ENCODE measurements around the gene ING5.
A peak's percentile ranks its signal among the peaks of the same experiment; 100 is the strongest.
"Not testable (repeated sequence)": the region's sequence is repeated elsewhere in the genome, so short reads cannot be mapped to it uniquely, and the experiment has no call there.

The ING5 gene

DNA sequence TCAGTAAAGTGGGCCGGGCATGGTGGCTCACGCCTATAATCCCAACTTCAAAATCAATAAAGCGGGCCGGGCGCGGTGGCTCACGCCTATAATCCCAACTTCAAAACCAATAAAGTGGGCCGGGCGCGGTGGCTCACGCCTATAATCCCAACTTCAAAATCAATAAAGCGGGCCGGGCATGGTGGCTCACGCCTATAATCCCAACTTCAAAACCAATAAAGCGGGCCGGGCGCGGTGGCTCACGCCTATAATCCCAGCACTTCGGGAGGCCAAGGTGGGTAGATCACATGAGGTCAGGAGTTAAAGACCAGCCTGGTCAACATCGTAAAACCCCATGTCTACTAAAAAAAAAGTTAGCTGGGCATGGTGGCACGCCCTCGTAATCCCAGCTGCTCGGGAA, 39.1 kb upstream of the ING5 start:
- H3K27me3 ChIP-seq (ENCODE audit: control insufficient read depth, insufficient read depth, low read length); H3K4me3 ChIP-seq (ENCODE audit: low read length); H3K9me3 ChIP-seq (replicated peaks; ENCODE audit: low read length); H3K4me2 ChIP-seq (ENCODE audit: low read length); H3K9ac ChIP-seq (ENCODE audit: low read depth, low read length): not testable (repeated sequence)
- H3K36me3 ChIP-seq (ENCODE audit: insufficient read depth, low read length): peaks cover 32% of the 10 kb centered on the region
- peaks cover 23% of the 10 kb centered on the region for H3K4me1 ChIP-seq (ENCODE audit: control insufficient read depth, insufficient read depth, low read length)

DNA sequence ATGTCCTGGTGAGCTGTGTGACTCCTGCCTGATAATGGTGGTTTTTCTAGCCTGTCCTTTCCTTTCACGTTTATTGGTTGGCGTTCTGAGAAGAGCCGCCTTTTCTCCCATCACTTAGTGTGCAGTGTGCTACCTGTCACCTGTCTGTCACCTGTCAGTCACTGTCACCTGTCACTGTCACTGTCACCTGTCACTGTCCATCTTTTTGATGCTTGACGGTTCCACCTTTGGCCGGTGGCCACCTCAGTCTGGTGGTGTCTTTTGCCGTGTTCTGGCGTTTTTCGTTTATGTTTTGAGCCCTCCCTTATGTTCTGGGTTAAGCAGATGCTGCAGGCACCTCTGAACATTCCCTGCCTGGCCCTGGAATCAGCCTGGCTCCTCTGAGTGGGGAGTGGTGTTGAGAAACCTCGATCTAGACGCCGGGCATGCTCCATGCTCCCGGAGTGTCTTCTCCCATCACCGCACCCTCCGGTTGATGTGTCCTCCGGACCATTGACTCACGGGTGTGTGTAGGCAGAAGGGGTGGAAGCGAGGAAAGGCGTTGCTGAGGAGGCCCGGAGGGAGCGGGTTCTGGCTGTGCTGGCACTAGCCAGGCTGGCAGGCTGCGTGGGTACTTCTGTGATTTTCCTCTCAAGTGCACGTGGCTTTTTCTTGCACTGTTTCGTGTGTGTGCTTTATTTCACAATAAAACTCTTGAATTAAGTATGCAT, 36.0 kb upstream of the ING5 start:
- Histone ChIP-seq H3K4me1 (ENCODE audit: control insufficient read depth, insufficient read depth, low read length) (peaks cover 23% of the 10 kb centered on the region), H3K9ac (ENCODE audit: low read depth, low read length) (peak overlapping the region; percentile 76), H3K9me3 (replicated peaks; ENCODE audit: low read length) (no peaks in the 10 kb centered on the region), H3K36me3 (ENCODE audit: insufficient read depth, low read length) (peaks cover 35% of the 10 kb centered on the region), H3K4me2 (ENCODE audit: low read length) (peak overlapping the region; percentile 79), H3K27me3 (ENCODE audit: control insufficient read depth, insufficient read depth, low read length) (no peaks in the 10 kb centered on the region), H3K4me3 (ENCODE audit: low read length) (peak overlapping the region; percentile 59)

DNA sequence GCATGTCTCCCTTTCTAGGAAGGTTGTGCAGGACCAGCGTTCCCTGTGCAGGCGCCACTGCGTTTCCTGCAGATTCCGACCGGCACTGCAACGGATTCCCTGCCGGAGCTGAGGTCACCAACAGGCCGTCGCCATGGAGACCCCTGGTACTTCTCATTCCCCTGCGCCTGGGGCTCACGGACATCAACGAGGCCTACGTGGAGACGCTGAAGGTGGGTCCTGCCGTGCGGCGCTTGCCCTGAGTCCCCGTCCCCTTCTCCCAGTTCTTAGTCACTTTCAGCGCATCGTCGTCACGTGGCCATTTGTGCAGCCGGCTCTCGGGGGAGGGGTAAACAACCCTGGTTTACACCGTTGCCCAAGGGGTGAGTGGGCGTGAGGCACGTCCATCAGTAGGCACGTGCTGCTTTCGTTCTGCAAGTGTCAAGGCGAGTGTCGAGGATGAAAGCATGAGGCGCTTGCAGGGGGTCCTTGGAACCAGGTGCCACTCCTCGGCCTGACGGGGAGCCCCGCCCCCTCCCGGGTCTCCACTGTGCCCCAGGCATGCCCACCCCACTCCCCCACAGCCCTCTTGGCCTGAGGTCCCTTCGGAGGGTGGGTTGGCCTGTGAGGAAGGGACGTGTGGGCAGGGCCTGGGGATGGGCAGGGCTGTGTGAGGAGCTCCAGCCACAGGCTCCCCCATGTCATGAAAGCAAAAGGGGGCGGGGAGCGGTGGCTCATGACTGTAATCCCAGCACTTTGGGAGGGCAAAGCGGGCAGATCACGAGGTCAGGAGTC, 35.0 kb upstream of the ING5 start:
- Histone ChIP-seq H3K4me2 (ENCODE audit: low read length) (no peak overlapping the region), H3K9me3 (replicated peaks; ENCODE audit: low read length) (no peaks in the 10 kb centered on the region), H3K4me1 (ENCODE audit: control insufficient read depth, insufficient read depth, low read length) (peaks cover 23% of the 10 kb centered on the region), H3K9ac (ENCODE audit: low read depth, low read length) (no peak overlapping the region), H3K36me3 (ENCODE audit: insufficient read depth, low read length) (peaks cover 39% of the 10 kb centered on the region), H3K4me3 (ENCODE audit: low read length) (no peak overlapping the region), H3K27me3 (ENCODE audit: control insufficient read depth, insufficient read depth, low read length) (no peaks in the 10 kb centered on the region)

DNA sequence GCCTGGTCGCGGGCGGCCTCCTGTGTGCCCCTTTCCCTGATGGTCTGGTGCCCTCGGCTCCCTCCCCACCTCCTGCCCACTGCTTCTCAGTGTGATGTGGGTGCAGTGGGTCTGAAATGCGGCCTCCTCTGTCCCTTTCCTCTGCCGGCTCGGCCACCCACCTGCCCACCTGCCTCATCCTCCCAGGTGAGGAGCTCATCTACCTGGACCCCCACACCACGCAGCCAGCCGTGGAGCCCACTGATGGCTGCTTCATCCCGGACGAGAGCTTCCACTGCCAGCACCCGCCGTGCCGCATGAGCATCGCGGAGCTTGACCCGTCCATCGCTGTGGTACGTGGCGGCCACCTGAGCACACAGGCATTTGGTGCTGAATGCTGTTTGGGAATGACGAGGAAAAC, 33.5 kb upstream of the ING5 start:
- no peaks in the 10 kb centered on the region for H3K27me3 ChIP-seq (ENCODE audit: control insufficient read depth, insufficient read depth, low read length)
- no peak overlapping the region for H3K4me2 ChIP-seq (ENCODE audit: low read length)
- no peaks in the 10 kb centered on the region for H3K9me3 ChIP-seq (replicated peaks; ENCODE audit: low read length)
- H3K9ac ChIP-seq (ENCODE audit: low read depth, low read length): no peak overlapping the region
- H3K4me1 ChIP-seq (ENCODE audit: control insufficient read depth, insufficient read depth, low read length): peaks cover 23% of the 10 kb centered on the region
- peaks cover 54% of the 10 kb centered on the region for H3K36me3 ChIP-seq (ENCODE audit: insufficient read depth, low read length)
- H3K4me3 ChIP-seq (ENCODE audit: low read length): no peak overlapping the region

DNA sequence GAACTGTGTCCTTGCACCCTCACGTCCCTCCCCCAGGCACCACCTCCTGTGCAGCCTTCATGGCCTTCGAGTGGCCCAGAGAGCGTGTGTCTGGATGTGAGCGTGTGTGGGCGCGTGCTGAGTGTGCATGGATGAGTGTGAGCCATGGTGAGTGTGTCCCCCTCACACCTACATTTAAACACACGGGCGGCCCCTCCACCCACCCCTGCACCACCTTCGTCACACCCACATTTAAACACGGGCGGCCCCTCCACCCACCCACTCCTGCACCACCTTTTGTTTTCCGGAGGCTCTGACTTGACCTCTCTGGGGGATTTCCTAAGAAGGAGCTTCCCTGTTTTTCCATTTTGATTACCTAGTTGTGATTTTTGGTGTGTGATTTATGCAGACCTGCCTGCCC, 33.0 kb upstream of the ING5 start:
- H3K4me3 ChIP-seq (ENCODE audit: low read length): no peak overlapping the region
- H3K4me1 ChIP-seq (ENCODE audit: control insufficient read depth, insufficient read depth, low read length): peaks cover 28% of the 10 kb centered on the region
- no peak overlapping the region for H3K4me2 ChIP-seq (ENCODE audit: low read length)
- no peaks in the 10 kb centered on the region for H3K9me3 ChIP-seq (replicated peaks; ENCODE audit: low read length)
- H3K9ac ChIP-seq (ENCODE audit: low read depth, low read length): no peak overlapping the region
- H3K27me3 ChIP-seq (ENCODE audit: control insufficient read depth, insufficient read depth, low read length): no peaks in the 10 kb centered on the region
- peaks cover 56% of the 10 kb centered on the region for H3K36me3 ChIP-seq (ENCODE audit: insufficient read depth, low read length)

DNA sequence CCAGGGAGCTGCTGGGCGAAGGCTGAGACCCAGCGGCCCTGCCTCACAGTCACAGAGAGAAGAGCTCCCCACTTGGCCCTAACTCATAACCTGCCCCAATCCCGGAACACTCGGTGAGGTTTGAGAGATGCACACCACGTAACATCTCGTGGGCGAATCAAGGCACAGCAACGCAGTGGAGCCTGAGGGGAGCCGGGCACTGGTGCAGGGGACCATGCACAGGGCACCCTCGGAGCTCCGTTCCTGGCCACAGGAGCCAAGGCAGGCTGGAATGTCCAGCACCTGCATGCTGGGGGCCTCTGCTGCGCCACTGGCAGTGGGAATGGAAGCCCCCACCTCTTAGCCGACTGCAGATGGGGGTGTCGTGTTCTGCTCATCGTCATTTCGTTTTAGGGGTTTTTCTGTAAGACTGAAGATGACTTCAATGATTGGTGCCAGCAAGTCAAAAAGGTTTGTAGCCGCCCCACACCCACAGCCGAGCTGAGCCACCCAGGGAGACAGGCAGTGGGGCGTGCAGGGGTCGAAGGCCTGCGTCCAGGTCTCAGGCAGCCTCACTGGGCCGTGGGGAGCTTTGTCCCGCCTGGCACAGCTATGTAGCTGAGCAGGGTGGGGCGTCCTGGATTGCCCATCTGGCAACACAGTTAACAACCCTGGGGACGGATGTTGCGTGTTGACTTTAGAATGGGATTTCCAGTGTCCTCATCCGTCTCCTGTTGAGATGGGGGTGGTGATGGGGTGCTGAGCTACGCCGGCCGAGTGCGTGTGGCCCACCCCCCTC, 31.3 kb upstream of the ING5 start:
- Histone ChIP-seq H3K36me3 (ENCODE audit: insufficient read depth, low read length) (peaks cover 64% of the 10 kb centered on the region), H3K4me2 (ENCODE audit: low read length) (no peak overlapping the region), H3K4me3 (ENCODE audit: low read length) (no peak overlapping the region), H3K9me3 (replicated peaks; ENCODE audit: low read length) (no peaks in the 10 kb centered on the region), H3K27me3 (ENCODE audit: control insufficient read depth, insufficient read depth, low read length) (no peaks in the 10 kb centered on the region), H3K9ac (ENCODE audit: low read depth, low read length) (no peak overlapping the region), H3K4me1 (ENCODE audit: control insufficient read depth, insufficient read depth, low read length) (peaks cover 28% of the 10 kb centered on the region)

DNA sequence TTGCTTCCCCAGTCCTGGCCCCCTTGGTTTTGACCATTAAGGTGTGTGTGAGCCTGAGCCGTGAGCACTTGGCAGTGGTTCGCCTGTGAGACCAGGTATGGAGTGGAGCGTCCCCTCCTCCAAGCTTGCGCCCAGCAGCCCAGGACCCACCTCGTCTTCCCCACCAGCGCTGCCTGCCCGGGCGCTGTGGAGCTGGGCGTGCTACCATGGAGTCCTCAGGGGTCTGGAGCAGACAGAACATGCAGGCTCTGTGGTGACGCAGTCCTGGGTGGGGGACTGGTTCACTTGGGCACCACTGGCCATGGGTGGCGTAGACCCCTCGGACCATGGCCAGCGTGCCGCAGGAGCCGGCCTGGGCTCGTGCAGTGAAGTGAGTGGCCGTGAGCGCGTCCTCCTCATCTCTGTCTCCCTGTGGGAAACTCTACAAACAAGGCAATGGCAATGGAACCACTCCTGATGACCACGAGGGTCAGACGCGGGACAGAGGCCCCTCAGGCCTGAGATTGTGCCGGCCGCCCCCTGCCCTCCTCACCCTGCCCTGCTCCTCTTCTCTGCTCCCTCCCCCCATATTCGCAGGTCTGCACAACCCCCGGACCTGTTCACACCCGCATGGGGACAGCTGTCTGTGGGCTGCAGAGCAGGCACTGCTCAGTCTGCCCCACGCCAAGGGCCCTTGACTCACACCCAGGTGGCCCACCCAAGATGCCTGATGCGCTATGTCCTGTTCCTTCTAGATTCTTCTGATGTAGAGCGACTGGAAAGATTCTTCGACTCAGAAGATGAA, 30.2 kb upstream of the ING5 start:
- no peak overlapping the region for H3K9ac ChIP-seq (ENCODE audit: low read depth, low read length)
- H3K4me2 ChIP-seq (ENCODE audit: low read length): no peak overlapping the region
- peaks cover 75% of the 10 kb centered on the region for H3K36me3 ChIP-seq (ENCODE audit: insufficient read depth, low read length)
- H3K4me3 ChIP-seq (ENCODE audit: low read length): no peak overlapping the region
- peaks cover 17% of the 10 kb centered on the region for H3K4me1 ChIP-seq (ENCODE audit: control insufficient read depth, insufficient read depth, low read length)
- H3K9me3 ChIP-seq (replicated peaks; ENCODE audit: low read length): no peaks in the 10 kb centered on the region
- H3K27me3 ChIP-seq (ENCODE audit: control insufficient read depth, insufficient read depth, low read length): no peaks in the 10 kb centered on the region

DNA sequence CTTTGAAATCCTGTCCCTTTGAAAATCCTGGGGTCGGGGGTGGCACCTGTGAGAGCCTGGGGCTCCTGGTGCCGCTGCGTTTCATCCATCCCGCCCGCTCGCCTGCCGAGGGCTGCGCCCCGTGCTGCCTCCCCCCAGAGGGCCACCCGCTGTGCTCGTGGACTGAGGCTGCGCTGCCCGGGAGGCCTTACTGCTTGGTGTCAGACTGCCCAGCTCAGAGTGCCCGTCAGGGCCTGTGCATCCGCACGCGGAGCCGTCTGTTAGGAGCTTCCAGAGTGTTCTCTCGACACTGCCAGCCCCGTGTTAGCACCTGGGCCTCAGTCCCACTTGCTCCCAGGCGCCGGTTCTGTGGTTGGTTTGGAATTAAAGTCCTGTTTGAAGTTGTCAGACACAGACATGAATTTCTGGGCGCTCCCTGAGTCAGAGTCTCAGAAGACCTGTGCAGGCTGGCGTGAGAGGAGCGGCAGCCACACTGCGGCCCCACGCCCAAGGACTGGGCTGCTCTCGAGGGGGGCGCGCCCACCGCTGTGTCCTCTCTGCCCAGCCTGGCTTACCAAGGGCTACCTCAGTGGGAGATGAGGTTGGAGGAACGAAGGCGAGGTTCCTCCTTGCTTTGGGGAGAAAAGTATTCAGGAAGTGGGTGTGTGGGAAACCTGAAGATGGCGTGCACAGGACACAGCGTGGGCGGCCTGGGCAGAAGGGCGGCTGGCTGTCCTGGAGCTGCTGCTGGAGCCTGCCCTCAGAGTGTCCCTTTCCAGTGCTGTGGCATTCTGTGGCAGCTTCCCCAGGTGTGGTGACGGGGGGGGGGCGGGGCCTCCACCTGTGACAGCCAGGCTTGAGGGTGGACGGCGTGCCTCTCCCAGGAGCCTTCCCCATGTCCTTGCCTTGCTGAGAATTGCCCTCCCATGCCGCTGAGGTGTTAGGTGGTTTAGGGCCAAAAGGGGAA, 29.3 kb upstream of the ING5 start:
- Histone ChIP-seq H3K36me3 (ENCODE audit: insufficient read depth, low read length) (peaks cover 83% of the 10 kb centered on the region), H3K4me2 (ENCODE audit: low read length) (no peak overlapping the region), H3K9ac (ENCODE audit: low read depth, low read length) (no peak overlapping the region), H3K4me3 (ENCODE audit: low read length) (no peak overlapping the region), H3K9me3 (replicated peaks; ENCODE audit: low read length) (no peaks in the 10 kb centered on the region), H3K27me3 (ENCODE audit: control insufficient read depth, insufficient read depth, low read length) (no peaks in the 10 kb centered on the region), H3K4me1 (ENCODE audit: control insufficient read depth, insufficient read depth, low read length) (peaks cover 17% of the 10 kb centered on the region)

DNA sequence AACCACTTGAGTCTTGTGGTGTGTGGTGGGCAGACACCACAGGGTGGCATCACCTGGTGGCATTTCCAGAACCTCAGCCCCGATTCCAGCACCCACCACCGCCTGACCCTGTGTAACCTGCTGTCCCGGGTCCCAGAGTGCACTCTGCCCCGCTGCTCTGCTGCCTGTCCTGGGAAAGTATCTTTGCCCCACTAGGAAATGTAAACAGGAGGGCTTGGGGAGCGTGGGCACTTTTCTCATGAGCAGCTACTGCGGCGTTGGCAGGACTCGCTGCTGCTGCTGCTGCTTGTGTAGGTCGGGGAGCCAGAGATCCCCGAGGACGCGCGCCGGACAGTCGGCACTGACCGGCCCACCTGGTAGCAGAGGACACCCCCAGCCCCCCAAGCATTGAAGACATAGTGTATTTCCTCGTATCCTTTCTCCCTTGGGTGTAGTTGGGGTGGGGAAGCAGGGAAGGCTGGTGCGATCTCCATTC, 28.6 kb upstream of the ING5 start:
- peaks cover 17% of the 10 kb centered on the region for H3K4me1 ChIP-seq (ENCODE audit: control insufficient read depth, insufficient read depth, low read length)
- no peaks in the 10 kb centered on the region for H3K9me3 ChIP-seq (replicated peaks; ENCODE audit: low read length)
- no peak overlapping the region for H3K4me2 ChIP-seq (ENCODE audit: low read length)
- peaks cover 82% of the 10 kb centered on the region for H3K36me3 ChIP-seq (ENCODE audit: insufficient read depth, low read length)
- H3K4me3 ChIP-seq (ENCODE audit: low read length): no peak overlapping the region
- H3K27me3 ChIP-seq (ENCODE audit: control insufficient read depth, insufficient read depth, low read length): no peaks in the 10 kb centered on the region
- no peak overlapping the region for H3K9ac ChIP-seq (ENCODE audit: low read depth, low read length)

Measured in skeletal muscle satellite cell (primary cell).